GM19372 (cell line): ENCODE data around the gene AFF2.

ENCODE experiments used
- ATAC-seq: cut with Tn5 transposase; IDR thresholded peaks from one replicate; pipeline ENCODE4 v1.9.1; 2021; ENCODE audit warnings: mild to moderate bottlenecking, low read depth, moderate library complexity; ENCODE audit not compliant: unreplicated experiment

AFF2 gene

GRCh38 chrX:148713981-148714380 is 213.6 kb downstream of the AFF2 start:
- no peak for ATAC-seq

- ATAC-seq = no peak
These were observed 214.9 kb downstream of the AFF2 start for GRCh38 chrX:148715361-148715760.

- no peak for ATAC-seq
These were observed 222.5 kb downstream of the AFF2 start for GRCh38 chrX:148722966-148723365.

GRCh38 chrX:148723551-148723950 is 223.1 kb downstream of the AFF2 start:
- no peak for ATAC-seq

GRCh38 chrX:148728901-148729300 is 228.5 kb downstream of the AFF2 start:
- ATAC-seq = no peak

- ATAC-seq = no peak
These were observed 232.3 kb downstream of the AFF2 start for GRCh38 chrX:148732743-148733142.

- no peak for ATAC-seq
These were observed 241.0 kb downstream of the AFF2 start for GRCh38 chrX:148741441-148741840.

GRCh38 chrX:148755111-148755510 is 254.7 kb downstream of the AFF2 start:
- ATAC-seq = no peak

GRCh38 chrX:148763896-148764295 is 263.5 kb downstream of the AFF2 start:
- ATAC-seq = no peak

GRCh38 chrX:148768296-148768695 is 267.9 kb downstream of the AFF2 start:
- no peak for ATAC-seq

- no peak for ATAC-seq
These were observed 271.0 kb downstream of the AFF2 start for GRCh38 chrX:148771440-148771839.

- ATAC-seq = no peak
These were observed 273.9 kb downstream of the AFF2 start for GRCh38 chrX:148774276-148774675.

GRCh38 chrX:148784137-148784536 is 283.7 kb downstream of the AFF2 start:
- ATAC-seq = no peak

- ATAC-seq = no peak
These were observed 284.4 kb downstream of the AFF2 start for GRCh38 chrX:148784856-148785255.

GRCh38 chrX:148785256-148785655 is 284.8 kb downstream of the AFF2 start:
- no peak for ATAC-seq

- ATAC-seq = no peak
These were observed 288.0 kb downstream of the AFF2 start for GRCh38 chrX:148788449-148788848.

GRCh38 chrX:148794350-148794749 is 293.9 kb downstream of the AFF2 start:
- ATAC-seq = no peak

GRCh38 chrX:148804579-148805355 is 304.4 kb downstream of the AFF2 start:
- ATAC-seq = no peak

GRCh38 chrX:148806145-148806870 is 305.9 kb downstream of the AFF2 start:
- ATAC-seq = no peak

GRCh38 chrX:148808833-148809232 is 308.4 kb downstream of the AFF2 start:
- ATAC-seq = no peak

GRCh38 chrX:148811236-148811635 is 310.8 kb downstream of the AFF2 start:
- ATAC-seq = no peak

- no peak for ATAC-seq
These were observed 313.0 kb downstream of the AFF2 start for GRCh38 chrX:148813422-148813821.
